HepG2 (cell line): Measurements from ENCODE around the gene GSTA5. TPM values are rescaled to one million over a fixed set of nuclear protein-coding genes. Genes with fewer than 3 reads are reported as not detected.

ENCODE experiments used
- ATAC-seq: fragments of 200-7000 bp; cut with Tn5 transposase; 3 replicates; pipeline ENCODE4 v1.9.1; 2020; ENCODE audit warnings: mild to moderate bottlenecking, moderate library complexity
- BruUV-seq: library from RNA; stranded (reverse); fragments of 400-500 nt; replicated peaks from 2 replicates; lab custom pipeline; 2021; lab: Mats Ljungman, UMichigan
- CTCF ChIA-PET: fragments of 300-600 bp; formaldehyde crosslinking; extraction: SDS; loops from one replicate; lab custom pipeline; 2021; ENCODE audit warnings: low total read pairs, inconsistent platforms, low intra/inter-chr PET ratio; lab: Yijun Ruan, JAX
- POLR2A ChIA-PET: fragments of 350-600 bp; sonication (Branson Sonifier 250); formaldehyde crosslinking; loops from one replicate; lab custom pipeline; 2020; ENCODE audit warnings: antibody characterized with exemption, inconsistent platforms; lab: Yijun Ruan, JAX
- DNase-seq: peaks from one replicate; pipeline ENCODE4 v3.0.0-alpha.2; 2015; ENCODE audit warnings: low spot score
- FAIRE-seq: peaks from 3 replicates; lab custom pipeline; 2011; peaks lifted over from hg19 to GRCh38; lab: Jason Lieb, UNC
- H2AFZ ChIP-seq: one replicate; pipeline ENCODE4 v1.6.1; 2011; ENCODE audit warnings: low read length, inconsistent platforms
- H3K27ac ChIP-seq: fragments of 300-600 bp; 3 replicates; pipeline ENCODE4 v1.8.0; 2011; ENCODE audit warnings: mixed run types, mild to moderate bottlenecking, mixed read lengths, low read length, inconsistent platforms; ENCODE audit not compliant: insufficient read depth; ENCODE audit errors: extremely low read length
- H3K27me3 ChIP-seq, 2 experiments: fragments of 200-600 bp in 1 of 2; 2 replicates in 1 of 2; 3 replicates in 1 of 2; pipeline versions ENCODE4 v1.6.0 to v1.8.0; 2011; ENCODE audit warnings: low read length in 2 of 2, mild to moderate bottlenecking in 2 of 2, moderate library complexity in 2 of 2, inconsistent platforms in 1 of 2; ENCODE audit not compliant: insufficient read depth in 2 of 2, control insufficient read depth in 1 of 2
- H3K36me3 ChIP-seq, 2 experiments: fragments of 200-600 bp in 1 of 2; replicated peaks in 1 of 2; 2 replicates in 1 of 2; 3 replicates in 1 of 2; pipeline versions ENCODE4 v1.5.1 to v1.8.0; 2011; ENCODE audit warnings: low read length in 2 of 2, inconsistent platforms in 1 of 2; ENCODE audit not compliant: insufficient read depth in 2 of 2, control insufficient read depth in 1 of 2
- H3K4me1 ChIP-seq: 2 replicates; pipeline ENCODE4 v1.5.1; 2012; ENCODE audit warnings: low read length, inconsistent platforms; ENCODE audit not compliant: insufficient read depth
- H3K4me2 ChIP-seq: 2 replicates; pipeline ENCODE4 v1.6.0; 2011; ENCODE audit warnings: low read depth, low read length, inconsistent platforms
- H3K4me3 ChIP-seq, 3 experiments: fragments of 200-600 bp in 1 of 3; sonication (generic), shearing (Covaris generic) in 1 of 3; replicated peaks in 1 of 3; 2 replicates each; pipeline ENCODE4 v1.5.1; 2011 to 2016; ENCODE audit warnings: low read length in 3 of 3, inconsistent platforms in 2 of 3, low read depth in 2 of 3, mild to moderate bottlenecking in 2 of 3, control low read depth in 1 of 3, mixed read lengths in 1 of 3; ENCODE audit not compliant: insufficient read depth in 1 of 3
- H3K79me2 ChIP-seq: one replicate; pipeline ENCODE4 v1.6.1; 2011; ENCODE audit warnings: low read length, inconsistent platforms; ENCODE audit not compliant: insufficient read depth
- H3K9ac ChIP-seq: 2 replicates; pipeline ENCODE4 v1.6.0; 2011; ENCODE audit warnings: mild to moderate bottlenecking, low read depth, low read length, inconsistent platforms; ENCODE audit not compliant: insufficient read depth
- H3K9me3 ChIP-seq: 2 replicates; pipeline ENCODE4 v1.5.1; 2012; ENCODE audit warnings: mild to moderate bottlenecking, low read length
- H4K20me1 ChIP-seq: 2 replicates; pipeline ENCODE4 v1.6.0; 2011; ENCODE audit warnings: inconsistent platforms, mild to moderate bottlenecking, low read length, moderate library complexity; ENCODE audit not compliant: insufficient read depth
- HCFC1 ChIP-seq: fragments of 150-350 bp; IDR thresholded peaks from 2 replicates; pipeline ENCODE4 v1.6.1; 2014; ENCODE audit warnings: low read depth, low read length
- HOXA5 ChIP-seq: sonication (generic); formaldehyde crosslinking; IDR thresholded peaks from 2 replicates; pipeline ENCODE4 v1.4.0; 2020; ENCODE audit warnings: missing genetic modification reagents
- NFRKB ChIP-seq: fragments of 450-650 bp; IDR thresholded peaks from 2 replicates; pipeline ENCODE4 v1.6.1; 2017
- RXRB ChIP-seq: IDR thresholded peaks from 2 replicates; pipeline ENCODE4 v1.6.1; 2016; ENCODE audit warnings: borderline replicate concordance, missing genetic modification reagents, missing compliant biosample characterization
- SOX6 ChIP-seq, 2 experiments: fragments of 450-650 bp in 1 of 2; sonication (generic) in 1 of 2; formaldehyde crosslinking in 1 of 2; IDR thresholded peaks; 2 replicates each; pipeline versions ENCODE4 v1.4.0 to v1.6.1; 2017 to 2020; ENCODE audit warnings: antibody characterized with exemption in 1 of 2, mild to moderate bottlenecking in 1 of 2, missing genetic modification reagents in 1 of 2
- SRSF4 ChIP-seq: fragments of 200-400 bp; formaldehyde crosslinking; IDR thresholded peaks from one replicate; pipeline ENCODE4 v1.6.1; 2018; ENCODE audit warnings: mild to moderate bottlenecking, low read depth, low read length, moderate library complexity; ENCODE audit not compliant: poor library complexity, severe bottlenecking
- ZBTB1 ChIP-seq: sonication (generic); formaldehyde crosslinking; IDR thresholded peaks from 2 replicates; pipeline ENCODE4 v1.4.0; 2020; ENCODE audit warnings: missing genetic modification reagents, borderline replicate concordance
- ZNF142 ChIP-seq: sonication (generic); formaldehyde crosslinking; IDR thresholded peaks from 2 replicates; pipeline ENCODE4 v1.4.0; 2020; ENCODE audit warnings: missing genetic modification reagents
- ZNF292 ChIP-seq: sonication (generic); formaldehyde crosslinking; IDR thresholded peaks from 2 replicates; pipeline ENCODE4 v1.8.1; 2022; ENCODE audit warnings: mild to moderate bottlenecking, low read depth, missing genetic modification reagents, borderline replicate concordance
- ZNF576 ChIP-seq: sonication (generic); formaldehyde crosslinking; IDR thresholded peaks from 2 replicates; pipeline ENCODE4 v1.4.0; 2020; ENCODE audit warnings: mild to moderate bottlenecking, missing genetic modification reagents
- ZNF710 ChIP-seq: sonication (generic); formaldehyde crosslinking; IDR thresholded peaks from 2 replicates; pipeline ENCODE4 v1.5.0; 2020; ENCODE audit warnings: mild to moderate bottlenecking, missing genetic modification reagents, borderline replicate concordance
- WGBS: methylation state at CpG from one replicate; pipeline ENCODE4 v1.1.6; 2017; ENCODE audit warnings: low lambda C conversion rate; 5-methylcytosine and 5-hydroxymethylcytosine counted together
- in situ Hi-C: cut with HindIII; loops from 2 replicates; pipeline ENCODE4 v1.10.0; 2017; ENCODE audit warnings: low pct_unique_long_range_greater_than_20kb; ENCODE audit not compliant: extremely low pct_ligation_motif_present
- intact Hi-C: fragments of 100-400 bp; cut with micrococcal nuclease; formaldehyde crosslinking; loops from one replicate; pipeline ENCODE4 v1.10.0; 2022; ENCODE audit not compliant: unreplicated experiment
- polyA plus RNA-seq, 8 experiments: library from polyadenylated mRNA; depleted of rRNA in 3 of 8; stranded (reverse) in 7 of 8; unstranded in 1 of 8; fragments of >200 nt; fragmentation: Illumina TruSeq in 4 of 8; extraction: Trizol in 4 of 8; gene quantifications; 2 replicates each; pipeline versions ENCODE4 v1.2.1 to v1.2.3, GENCODE V29; 2011 to 2016; ENCODE audit warnings: low read depth in 4 of 8, missing spikeins in 1 of 8, mixed read lengths in 1 of 8; ENCODE audit not compliant: insufficient read depth in 1 of 8
- total RNA-seq, 5 experiments: library from RNA; depleted of rRNA; stranded (reverse); fragments of >200 nt; fragmentation: Illumina TruSeq; extraction: Trizol; gene quantifications; 2 replicates each; pipeline ENCODE4 v1.2.3, GENCODE V29; 2016; ENCODE audit warnings: low read depth in 1 of 5
- TF ChIP-seq, protein P1 (sequence below): sonication (generic); formaldehyde crosslinking; IDR thresholded peaks from 2 replicates; pipeline ENCODE4 v1.5.1; 2020; ENCODE audit warnings: mild to moderate bottlenecking, moderate library complexity, missing genetic modification reagents

The GSTA5 gene
- total and polyA plus RNA-seq, 2 of the 13 experiments (the other 11 are each of a cell fraction or from before 2014, with no cell fraction given) = not detected

GRCh38 chr6:52858416-52858815 is 17.8 kb upstream of the GSTA5 start:
- Histone ChIP-seq H3K4me1 (peaks cover 28% of the 10 kb centered on the region), H4K20me1 (no peaks in the 10 kb centered on the region), H3K9ac (no peak overlapping the region), H3K9me3 (no peaks in the 10 kb centered on the region), H2AFZ (no peak overlapping the region), H3K27ac (no peak overlapping the region), H3K4me3 (no peak overlapping the region), H3K27me3 (no peaks in the 10 kb centered on the region; a peak in 1 of 5 replicates), H3K79me2 (no peaks in the 10 kb centered on the region), H3K4me2 (no peak overlapping the region), H3K36me3 (no peaks in the 10 kb centered on the region)
- 55% methylated on average over 4 of the region's 4 CpGs for WGBS
- in situ Hi-C loops (no loop called here), intact Hi-C loops (no loop called here)
- no peak for DNase-seq
- no peak for ATAC-seq
- POLR2A ChIA-PET = no interaction called here
- FAIRE-seq = no peak
- CTCF ChIA-PET = no interaction called here
- no TSS peak for BruUV-seq
- TF ChIP-seq SRSF4 (no peak), NFRKB (no peak), HCFC1 (no peak), SOX6 (IDR thresholded peaks at IDR 0.05) (no peak), SOX6 (CRISPR knock-in tag; IDR thresholded peaks at IDR 0.05) (no peak), ZNF142 (no peak), ZNF710 (CRISPR knock-in tag) (no peak), RXRB (CRISPR knock-in tag) (no peak), HOXA5 (CRISPR knock-in tag) (no peak), ZNF292 (CRISPR knock-in tag) (no peak), ZNF576 (CRISPR knock-in tag) (no peak), ZBTB1 (CRISPR knock-in tag) (no peak)
- TF ChIP-seq, protein P1, sequence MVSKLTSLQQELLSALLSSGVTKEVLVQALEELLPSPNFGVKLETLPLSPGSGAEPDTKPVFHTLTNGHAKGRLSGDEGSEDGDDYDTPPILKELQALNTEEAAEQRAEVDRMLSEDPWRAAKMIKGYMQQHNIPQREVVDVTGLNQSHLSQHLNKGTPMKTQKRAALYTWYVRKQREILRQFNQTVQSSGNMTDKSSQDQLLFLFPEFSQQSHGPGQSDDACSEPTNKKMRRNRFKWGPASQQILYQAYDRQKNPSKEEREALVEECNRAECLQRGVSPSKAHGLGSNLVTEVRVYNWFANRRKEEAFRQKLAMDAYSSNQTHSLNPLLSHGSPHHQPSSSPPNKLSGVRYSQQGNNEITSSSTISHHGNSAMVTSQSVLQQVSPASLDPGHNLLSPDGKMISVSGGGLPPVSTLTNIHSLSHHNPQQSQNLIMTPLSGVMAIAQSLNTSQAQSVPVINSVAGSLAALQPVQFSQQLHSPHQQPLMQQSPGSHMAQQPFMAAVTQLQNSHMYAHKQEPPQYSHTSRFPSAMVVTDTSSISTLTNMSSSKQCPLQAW (CRISPR knock-in tag) = no peak
